ENCODE data around the gene MBNL1. TPM values are rescaled to one million over a fixed set of nuclear protein-coding genes. Genes with fewer than 3 reads are reported as not detected.

The MBNL1 gene
- total and polyA plus RNA-seq, 2 of the 13 experiments (the other 11 are each of a cell fraction or from before 2014, with no cell fraction given): 27.1 to 55.4 TPM

GRCh38 chr3:152402695-152403451 lies 134.1 kb downstream of the MBNL1 start:
- CTCF ChIA-PET (ENCODE audit: low intra/inter-chr PET ratio, low total read pairs): no interaction called here
- peaks cover 29% of the 10 kb centered on the region for H3K4me1 ChIP-seq (ENCODE audit: insufficient read depth, low read length)
- in situ Hi-C loops (cut with HindIII; ENCODE audit: extremely low pct_ligation_motif_present, low pct_unique_long_range_greater_than_20kb): no loop called here

GRCh38 chr3:152403632-152404066 lies 134.9 kb downstream of the MBNL1 start:
- in situ Hi-C loops (cut with HindIII; ENCODE audit: extremely low pct_ligation_motif_present, low pct_unique_long_range_greater_than_20kb) (no loop called here), intact Hi-C loops (cut with micrococcal nuclease; ENCODE audit: unreplicated experiment) (no loop called here)
- DNase-seq (ENCODE audit: low spot score) (no peak), FAIRE-seq (no peak), ATAC-seq (no peak)
- Histone ChIP-seq H3K4me1 (ENCODE audit: insufficient read depth, low read length) (peaks cover 29% of the 10 kb centered on the region), H3K36me3 (replicated peaks in 1 of 2; ENCODE audit: control insufficient read depth in 1 of 2, insufficient read depth in 2 of 2, low read length in 2 of 2) (no peaks in the 10 kb centered on the region), H4K20me1 (ENCODE audit: insufficient read depth, low read length) (no peaks in the 10 kb centered on the region), H3K27me3 (ENCODE audit: control insufficient read depth in 1 of 2, insufficient read depth in 2 of 2, low read length in 2 of 2) (no peaks in the 10 kb centered on the region), H2AFZ (ENCODE audit: low read length) (no peak overlapping the region), H3K9ac (ENCODE audit: insufficient read depth, low read depth, low read length) (no peak overlapping the region), H3K9me3 (ENCODE audit: low read length) (no peaks in the 10 kb centered on the region), H3K27ac (ENCODE audit: extremely low read length, insufficient read depth, low read length) (no peak overlapping the region), H3K4me2 (ENCODE audit: low read depth, low read length) (no peak overlapping the region), H3K4me3 (replicated peaks in 1 of 3; ENCODE audit: insufficient read depth in 1 of 3, low read depth in 2 of 3, low read length in 3 of 3) (no peak overlapping the region), H3K79me2 (ENCODE audit: insufficient read depth, low read length) (peaks cover 30% of the 10 kb centered on the region)
- POLR2A ChIA-PET: no interaction called here
- TF ChIP-seq RFXANK (CRISPR knock-in tag; IDR thresholded peaks at IDR 0.05) (no peak), NFIB (CRISPR knock-in tag; IDR thresholded peaks at IDR 0.05; ENCODE audit: borderline replicate concordance) (no peak), NCOR1 (IDR thresholded peaks at IDR 0.05; ENCODE audit: borderline replicate concordance, low read length) (no peak), MXD3 (CRISPR knock-in tag; IDR thresholded peaks at IDR 0.05) (no peak), TBX3 (IDR thresholded peaks at IDR 0.05; ENCODE audit: borderline replicate concordance) (no peak), ZBTB14 (CRISPR knock-in tag; IDR thresholded peaks at IDR 0.05) (no peak), ZBTB42 (CRISPR knock-in tag; IDR thresholded peaks at IDR 0.05) (no peak)
- CTCF ChIA-PET (ENCODE audit: low intra/inter-chr PET ratio, low total read pairs): no interaction called here
- WGBS (ENCODE audit: low lambda C conversion rate): 97% methylated on average over 2 of the region's 2 CpGs
- BruUV-seq (replicated peaks): no TSS peak

More at GRCh38 chr3:152402695-152403451, 134.1 kb downstream of the MBNL1 start:
- WGBS (ENCODE audit: low lambda C conversion rate): 94% methylated on average over 5 of the region's 5 CpGs
- TF ChIP-seq ZNF564 (CRISPR knock-in tag; IDR thresholded peaks at IDR 0.05) (no peak), MAFF (IDR thresholded peaks at IDR 0.05; ENCODE audit: low read depth, low read length) (0 out of 2 replicates have a peak, but pooled peaks have one; percentile 13)
- H3K79me2 ChIP-seq (ENCODE audit: insufficient read depth, low read length): peaks cover 29% of the 10 kb centered on the region
- H3K9me3 ChIP-seq (ENCODE audit: low read length): no peaks in the 10 kb centered on the region
- intact Hi-C loops (cut with micrococcal nuclease; ENCODE audit: unreplicated experiment): no loop called here
- DNase-seq (ENCODE audit: low spot score) (no peak), ATAC-seq (no peak), FAIRE-seq (no peak)
- no peak overlapping the region for H3K27ac ChIP-seq (ENCODE audit: extremely low read length, insufficient read depth, low read length)
- no peaks in the 10 kb centered on the region for H4K20me1 ChIP-seq (ENCODE audit: insufficient read depth, low read length)
- H3K27me3 ChIP-seq (ENCODE audit: control insufficient read depth in 1 of 2, insufficient read depth in 2 of 2, low read length in 2 of 2): no peaks in the 10 kb centered on the region
- no peak overlapping the region for H3K4me3 ChIP-seq (replicated peaks in 1 of 3; ENCODE audit: insufficient read depth in 1 of 3, low read depth in 2 of 3, low read length in 3 of 3)
- no peak overlapping the region for H3K4me2 ChIP-seq (ENCODE audit: low read depth, low read length)
- H3K36me3 ChIP-seq (replicated peaks in 1 of 2; ENCODE audit: control insufficient read depth in 1 of 2, insufficient read depth in 2 of 2, low read length in 2 of 2): no peaks in the 10 kb centered on the region
- BruUV-seq (replicated peaks): no TSS peak
- H2AFZ ChIP-seq (ENCODE audit: low read length): no peak overlapping the region
- POLR2A ChIA-PET: no interaction called here
- no peak overlapping the region for H3K9ac ChIP-seq (ENCODE audit: insufficient read depth, low read depth, low read length)
